Measurements from ENCODE around the gene INTS11. TPM values are rescaled to one million over a fixed set of nuclear protein-coding genes. Genes with fewer than 3 reads are reported as not detected.

The INTS11 gene
- total and polyA plus RNA-seq, 2 of the 13 experiments (the other 11 are each of a cell fraction or from before 2014, with no cell fraction given) = 52.8 to 94.8 TPM

GRCh38 chr1:1329304-1330210 is 5.1 kb upstream of the INTS11 start (continued):
- TF ChIP-seq REL (CRISPR knock-in tag; conservative IDR thresholded peaks at IDR 0.05) (0 out of 2 replicates have a peak, but pooled peaks have one; percentile 33), RBFOX2 (IDR thresholded peaks at IDR 0.05; ENCODE audit: low read depth, low read length) (peak; percentile 39), HOXA7 (CRISPR knock-in tag; IDR thresholded peaks at IDR 0.05) (0 out of 2 replicates have a peak, but pooled peaks have one; percentile 71), SRF (IDR thresholded peaks at IDR 0.05; ENCODE audit: low read depth, low read length) (no peak)

- intact Hi-C loops (cut with micrococcal nuclease; ENCODE audit: unreplicated experiment) = no loop called here
These were observed 3.8 kb upstream of the INTS11 start for GRCh38 chr1:1328254-1328653.

More at GRCh38 chr1:1328254-1328653, 3.8 kb upstream of the INTS11 start:
- 0 out of 5 replicates have a peak, but pooled peaks cover 0 to 4% of the 10 kb centered on the region in 2 experiments for H3K27me3 ChIP-seq (ENCODE audit: control insufficient read depth in 1 of 2, insufficient read depth in 2 of 2, low read length in 2 of 2)
- no CpG with 5 or more reads among the region's 15 CpGs for WGBS (ENCODE audit: low lambda C conversion rate)
- CTCF ChIA-PET (ENCODE audit: low intra/inter-chr PET ratio, low total read pairs) = no interaction called here
- no peak for FAIRE-seq
- H3K4me1 ChIP-seq (ENCODE audit: insufficient read depth, low read length) = peaks cover 40% of the 10 kb centered on the region
- no peak overlapping the region for H3K4me2 ChIP-seq (ENCODE audit: low read depth, low read length)
- ATAC-seq = no peak
- DNase-seq (ENCODE audit: low spot score) = no peak
- H3K4me3 ChIP-seq (replicated peaks in 1 of 3; ENCODE audit: insufficient read depth in 1 of 3, low read depth in 2 of 3, low read length in 3 of 3) = no peak overlapping the region
- no TSS peak for BruUV-seq (replicated peaks)
- POLR2A ChIA-PET = interaction anchor here (1.4 kb wide), 1 partner anchor 19 kb away, joined by 3 read pairs; no protein-coding TSS in a partner anchor
- no peaks in the 10 kb centered on the region for H4K20me1 ChIP-seq (ENCODE audit: insufficient read depth, low read length)
- H3K79me2 ChIP-seq (ENCODE audit: insufficient read depth, low read length) = peaks cover 23% of the 10 kb centered on the region
- TF ChIP-seq BCLAF1 (IDR thresholded peaks at IDR 0.05) = no peak
- TF ChIP-seq POLR2AphosphoS2 (IDR thresholded peaks at IDR 0.05; ENCODE audit: low read depth, low read length) = 0 out of 2 replicates have a peak, but pooled peaks have one; percentile 35
- TF ChIP-seq TERF1 (CRISPR knock-in tag; IDR thresholded peaks at IDR 0.05) = no peak
- H3K9ac ChIP-seq (ENCODE audit: insufficient read depth, low read depth, low read length) = no peak overlapping the region
- H2AFZ ChIP-seq (ENCODE audit: low read length) = no peak overlapping the region
- H3K9me3 ChIP-seq (ENCODE audit: low read length) = no peaks in the 10 kb centered on the region
- H3K27ac ChIP-seq (ENCODE audit: extremely low read length, insufficient read depth, low read length) = no peak overlapping the region
- in situ Hi-C loops (cut with HindIII; ENCODE audit: extremely low pct_ligation_motif_present, low pct_unique_long_range_greater_than_20kb) = no loop called here
- peaks cover 0 to 3% of the 10 kb centered on the region in 2 experiments; a peak in 1 of 5 replicates for H3K36me3 ChIP-seq (replicated peaks in 1 of 2; ENCODE audit: control insufficient read depth in 1 of 2, insufficient read depth in 2 of 2, low read length in 2 of 2)
